C4-2B (cell line): ENCODE results near the gene FAM222B.

Experiments used
- ZFX ChIP-seq: fragments of 450-650 bp; IDR thresholded peaks from 2 replicates; pipeline ENCODE4 v1.6.1; 2017
- TF ChIP-seq, protein P1 (sequence below): fragments of 450-650 bp; conservative IDR thresholded peaks from 2 replicates; pipeline ENCODE4 v1.5.1; 2017; ENCODE audit warnings: mild to moderate bottlenecking

GRCh38 chr17:28715217-28715616, 127.4 kb downstream of the FAM222B start:
- TF ChIP-seq, protein P1, sequence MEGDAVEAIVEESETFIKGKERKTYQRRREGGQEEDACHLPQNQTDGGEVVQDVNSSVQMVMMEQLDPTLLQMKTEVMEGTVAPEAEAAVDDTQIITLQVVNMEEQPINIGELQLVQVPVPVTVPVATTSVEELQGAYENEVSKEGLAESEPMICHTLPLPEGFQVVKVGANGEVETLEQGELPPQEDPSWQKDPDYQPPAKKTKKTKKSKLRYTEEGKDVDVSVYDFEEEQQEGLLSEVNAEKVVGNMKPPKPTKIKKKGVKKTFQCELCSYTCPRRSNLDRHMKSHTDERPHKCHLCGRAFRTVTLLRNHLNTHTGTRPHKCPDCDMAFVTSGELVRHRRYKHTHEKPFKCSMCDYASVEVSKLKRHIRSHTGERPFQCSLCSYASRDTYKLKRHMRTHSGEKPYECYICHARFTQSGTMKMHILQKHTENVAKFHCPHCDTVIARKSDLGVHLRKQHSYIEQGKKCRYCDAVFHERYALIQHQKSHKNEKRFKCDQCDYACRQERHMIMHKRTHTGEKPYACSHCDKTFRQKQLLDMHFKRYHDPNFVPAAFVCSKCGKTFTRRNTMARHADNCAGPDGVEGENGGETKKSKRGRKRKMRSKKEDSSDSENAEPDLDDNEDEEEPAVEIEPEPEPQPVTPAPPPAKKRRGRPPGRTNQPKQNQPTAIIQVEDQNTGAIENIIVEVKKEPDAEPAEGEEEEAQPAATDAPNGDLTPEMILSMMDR = no peak
- no peak for TF ChIP-seq ZFX
